HUES64 (cell line): ENCODE data around the gene PARD3B.
A peak's percentile ranks its signal among the peaks of the same experiment; 100 is the strongest.

Source experiments
- H3K27ac ChIP-seq: 2 replicates; pipeline ENCODE4 v1.7.0; 2013; ENCODE audit warnings: low read depth, low read length, inconsistent platforms
- H3K27me3 ChIP-seq: 2 replicates; pipeline ENCODE4 v1.6.1; 2013; ENCODE audit warnings: mild to moderate bottlenecking, low read length; ENCODE audit not compliant: insufficient read depth
- H3K36me3 ChIP-seq: 2 replicates; pipeline ENCODE4 v1.6.1; 2013; ENCODE audit warnings: mild to moderate bottlenecking, low read length; ENCODE audit not compliant: insufficient read depth
- H3K4me1 ChIP-seq: 2 replicates; pipeline ENCODE4 v1.6.1; 2013; ENCODE audit warnings: mild to moderate bottlenecking, low read length, moderate library complexity; ENCODE audit not compliant: insufficient read depth
- H3K4me3 ChIP-seq: 2 replicates; pipeline ENCODE4 v1.5.1; 2013; ENCODE audit warnings: mild to moderate bottlenecking, low read length, moderate library complexity
- H3K9ac ChIP-seq: 2 replicates; pipeline ENCODE4 v1.6.1; 2013; ENCODE audit warnings: mild to moderate bottlenecking, low read depth, low read length
- H3K9me3 ChIP-seq: 2 replicates; pipeline ENCODE4 v1.6.1; 2013; ENCODE audit warnings: low read depth, low read length; ENCODE audit not compliant: insufficient read depth
- WGBS: fragments of 150-250, 120-280 bp; methylation state at CpG from one replicate; pipeline ENCODE4 v1.1.7; 2013; ENCODE audit warnings: missing lambda C conversion rate; 5-methylcytosine and 5-hydroxymethylcytosine counted together

Gene PARD3B

DNA sequence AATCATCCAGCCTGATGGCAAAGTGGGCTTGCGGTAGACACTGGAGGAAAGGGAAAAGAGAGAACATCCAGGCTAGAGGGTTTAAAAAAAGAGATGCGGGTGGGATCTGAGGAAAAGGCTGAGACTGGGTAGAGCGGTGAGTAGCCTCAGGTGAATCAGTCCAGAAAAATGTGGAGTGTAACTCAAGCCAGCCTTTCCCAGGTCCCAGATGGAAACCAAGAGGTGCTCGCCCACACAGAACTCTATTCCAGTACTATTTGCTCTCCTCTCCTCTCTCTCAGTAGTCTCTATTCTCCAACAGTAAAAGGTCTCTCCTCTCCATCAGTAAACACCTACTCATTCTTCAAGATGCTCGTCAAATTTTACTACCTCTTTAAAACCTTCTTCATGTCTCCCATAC, 1098.7 kb downstream of the PARD3B start:
- H3K36me3 ChIP-seq, result no peaks in the 10 kb centered on the region
- peaks cover 38% of the 10 kb centered on the region for H3K4me1 ChIP-seq
- no peaks in the 10 kb centered on the region for H3K9me3 ChIP-seq
- H3K9ac ChIP-seq, result no peak overlapping the region
- no peak overlapping the region for H3K27ac ChIP-seq
- no peaks in the 10 kb centered on the region for H3K27me3 ChIP-seq
- no peak overlapping the region for H3K4me3 ChIP-seq
- WGBS, result 90% methylated on average over 5 of the region's 5 CpGs

DNA sequence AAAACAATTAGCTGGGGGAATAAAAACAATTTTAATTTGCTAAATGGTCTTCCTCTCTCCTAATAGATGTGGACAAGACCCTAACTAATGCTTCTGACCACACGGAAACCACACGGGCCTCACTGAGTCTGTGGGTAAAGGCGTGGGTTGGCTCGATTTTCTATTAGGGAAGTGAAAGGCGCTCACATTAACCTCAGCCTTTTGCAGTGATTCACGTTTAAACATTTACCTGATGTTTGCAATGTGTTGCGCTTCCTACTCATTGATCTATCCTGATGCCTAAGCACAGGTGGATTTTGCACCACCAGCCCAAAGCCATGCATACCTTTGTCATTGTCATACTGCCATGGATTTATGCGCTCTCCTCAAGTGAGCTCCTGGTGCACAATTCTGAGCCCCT, 1101.4 kb downstream of the PARD3B start:
- H3K27ac ChIP-seq, result no peak overlapping the region
- no peaks in the 10 kb centered on the region for H3K9me3 ChIP-seq
- no peak overlapping the region for H3K9ac ChIP-seq
- H3K4me1 ChIP-seq, result peaks cover 47% of the 10 kb centered on the region
- WGBS, result 86% methylated on average over 8 of the region's 8 CpGs
- H3K4me3 ChIP-seq, result no peak overlapping the region
- H3K36me3 ChIP-seq, result no peaks in the 10 kb centered on the region
- H3K27me3 ChIP-seq, result no peaks in the 10 kb centered on the region

DNA sequence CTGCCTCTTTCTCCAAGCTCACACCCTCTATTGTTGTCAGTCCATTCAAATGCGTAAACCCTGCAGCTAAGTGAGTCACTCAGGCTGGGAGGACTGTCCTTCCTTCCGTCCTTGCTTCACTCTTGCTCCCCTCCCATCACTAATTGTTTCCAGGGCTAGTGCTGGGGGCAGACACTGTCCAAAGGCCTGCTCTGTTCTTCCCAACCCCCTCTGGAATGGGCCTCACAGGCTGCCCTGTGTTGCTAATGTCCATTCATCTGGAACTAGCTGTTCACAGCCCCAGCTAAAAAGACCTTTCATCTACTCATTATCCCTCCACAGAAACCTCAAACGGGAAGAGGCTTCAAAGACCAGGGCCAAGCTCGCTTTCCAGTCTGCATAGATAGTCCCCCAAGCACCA, 1105.2 kb downstream of the PARD3B start:
- H3K27me3 ChIP-seq, result no peaks in the 10 kb centered on the region
- 27% methylated on average over 4 of the region's 4 CpGs for WGBS

DNA sequence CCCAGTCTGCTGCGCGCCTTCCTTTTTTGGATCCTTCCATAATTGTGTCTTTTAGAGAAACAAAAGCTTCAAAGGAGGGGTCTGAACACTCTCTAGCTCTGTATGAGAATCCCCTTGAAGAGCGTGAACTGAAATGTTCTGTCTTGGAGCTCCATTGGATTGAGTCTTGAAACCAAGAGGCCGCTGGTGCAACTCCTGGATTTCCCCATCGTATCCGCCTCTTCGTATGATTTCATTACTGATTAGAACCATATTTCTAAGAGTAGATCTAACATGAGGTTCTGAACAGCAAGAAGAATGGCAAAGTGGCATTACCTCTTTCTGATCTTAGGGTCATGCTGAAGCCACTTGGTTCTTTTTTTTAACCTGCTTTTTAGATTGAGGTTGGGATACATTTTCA, 1105.7 kb downstream of the PARD3B start:
- Histone ChIP-seq H3K27me3 (no peaks in the 10 kb centered on the region), H3K4me1 (peaks cover 36% of the 10 kb centered on the region), H3K9ac (no peak overlapping the region), H3K4me3 (no peak overlapping the region), H3K27ac (peak overlapping the region; percentile 52; the same call in 1 of the 2 replicates), H3K9me3 (no peaks in the 10 kb centered on the region), H3K36me3 (no peaks in the 10 kb centered on the region)
- over 99% methylated on average over 7 of the region's 7 CpGs for WGBS

More for the DNA sequence above, 1105.2 kb downstream of the PARD3B start:
- no peaks in the 10 kb centered on the region for H3K36me3 ChIP-seq
- no peak overlapping the region for H3K4me3 ChIP-seq
- peak overlapping the region; percentile 52; the same call in 1 of the 2 replicates for H3K27ac ChIP-seq
- H3K9ac ChIP-seq, result no peak overlapping the region
- H3K4me1 ChIP-seq, result peaks cover 36% of the 10 kb centered on the region
- H3K9me3 ChIP-seq, result no peaks in the 10 kb centered on the region

DNA sequence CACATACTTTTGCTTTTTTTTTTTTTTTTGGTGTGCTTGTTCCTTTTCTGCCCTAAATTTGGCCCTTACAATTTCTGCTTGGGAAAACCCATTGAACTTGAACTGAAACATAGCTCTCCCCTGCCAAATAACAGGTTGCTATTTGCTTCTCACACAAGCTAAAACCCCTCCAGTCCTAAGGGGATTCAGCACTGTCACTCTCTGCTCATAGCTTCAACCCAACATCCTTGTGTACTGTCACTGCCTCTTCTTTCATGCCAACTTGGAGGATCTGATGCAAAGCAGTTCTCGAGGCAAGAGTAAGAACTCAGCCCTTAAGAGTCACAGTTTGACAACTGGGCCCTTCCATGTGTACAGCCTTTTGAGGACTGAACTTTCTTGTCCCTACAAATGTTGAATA, 1106.4 kb downstream of the PARD3B start:
- Histone ChIP-seq H3K27me3 (no peaks in the 10 kb centered on the region), H3K9ac (no peak overlapping the region), H3K36me3 (no peaks in the 10 kb centered on the region), H3K4me3 (no peak overlapping the region), H3K9me3 (no peaks in the 10 kb centered on the region), H3K4me1 (peaks cover 30% of the 10 kb centered on the region), H3K27ac (no peak overlapping the region)
- 0% methylated on average over 1 of the region's 1 CpG for WGBS

DNA sequence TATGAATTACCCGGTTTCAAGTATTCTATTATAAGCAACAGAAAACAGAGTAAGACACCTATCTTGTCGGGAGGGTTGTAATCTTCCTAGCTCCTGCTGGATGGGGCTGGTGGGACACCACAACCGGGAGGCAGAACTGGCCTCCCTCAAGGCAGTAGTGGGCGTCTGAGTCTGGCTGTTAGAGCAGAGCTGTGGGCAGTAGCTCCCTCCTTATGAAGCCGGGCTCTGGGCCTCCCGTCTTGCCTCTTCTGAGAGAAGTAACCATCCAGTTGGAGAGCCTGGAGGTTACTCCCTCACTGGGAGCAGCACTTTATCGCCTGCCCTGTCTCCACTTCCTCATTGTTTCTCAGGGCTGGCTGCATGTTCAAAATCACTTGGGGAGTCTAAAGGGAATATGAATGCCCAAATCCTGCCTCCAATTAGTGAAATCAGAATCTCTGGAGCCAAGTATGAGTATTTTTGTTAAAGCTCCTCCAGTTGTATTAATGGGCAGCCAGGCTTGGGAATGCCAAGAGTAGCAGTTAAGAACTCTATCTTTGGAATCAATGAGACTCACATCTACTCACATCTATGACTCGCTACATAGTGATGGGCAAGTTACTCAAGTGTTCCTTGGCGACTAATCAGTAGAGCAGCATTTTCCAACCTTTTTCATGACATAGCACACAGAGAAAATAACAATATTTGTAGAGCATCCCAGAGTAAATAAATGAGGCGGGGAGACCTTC, 1109.8 kb downstream of the PARD3B start:
- no peak overlapping the region for H3K27ac ChIP-seq
- no peaks in the 10 kb centered on the region for H3K9me3 ChIP-seq
- no peaks in the 10 kb centered on the region for H3K27me3 ChIP-seq
- H3K4me3 ChIP-seq, result no peak overlapping the region
- WGBS, result 94% methylated on average over 10 of the region's 10 CpGs
- H3K4me1 ChIP-seq, result peaks cover 13% of the 10 kb centered on the region
- no peaks in the 10 kb centered on the region for H3K36me3 ChIP-seq
- no peak overlapping the region for H3K9ac ChIP-seq

DNA sequence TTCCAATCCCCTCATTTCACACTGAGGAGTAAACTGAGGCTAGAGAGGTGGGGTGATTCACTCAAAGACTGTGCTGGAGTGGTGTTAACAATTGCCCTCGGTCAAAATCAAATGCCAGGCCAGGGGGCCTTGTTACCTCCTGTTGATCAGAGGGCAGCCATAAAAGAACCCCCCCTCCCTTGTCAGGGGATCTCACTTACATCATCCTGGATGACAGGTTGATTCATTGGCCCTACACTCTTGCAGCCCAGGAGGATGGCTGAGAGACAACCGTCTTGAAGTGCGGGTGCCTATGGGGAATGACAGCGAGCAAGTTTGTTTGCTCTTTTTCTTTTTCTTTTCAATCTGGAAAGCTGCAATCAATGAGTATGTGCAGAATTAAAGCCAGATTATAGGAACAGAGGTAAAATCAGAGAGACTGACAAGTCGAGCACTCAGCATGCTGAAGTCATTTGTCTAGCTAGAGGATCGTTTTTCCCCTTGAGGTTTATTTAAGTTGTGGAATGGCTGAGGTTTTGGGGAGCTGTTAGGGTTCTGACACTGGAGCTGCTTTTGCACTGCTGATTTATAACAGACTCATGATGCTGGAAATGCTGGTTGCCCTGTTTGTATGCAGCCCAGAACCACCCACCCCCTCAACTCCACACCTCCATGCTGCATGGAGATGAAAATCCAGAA, 1110.6 kb downstream of the PARD3B start:
- WGBS, result 69% methylated on average over 6 of the region's 6 CpGs
- no peaks in the 10 kb centered on the region for H3K36me3 ChIP-seq
- H3K27ac ChIP-seq, result no peak overlapping the region
- no peak overlapping the region for H3K9ac ChIP-seq
- no peaks in the 10 kb centered on the region for H3K9me3 ChIP-seq
- peaks cover 5% of the 10 kb centered on the region; the same call in 1 of the 2 replicates for H3K4me1 ChIP-seq
- H3K4me3 ChIP-seq, result no peak overlapping the region
- H3K27me3 ChIP-seq, result no peaks in the 10 kb centered on the region

DNA sequence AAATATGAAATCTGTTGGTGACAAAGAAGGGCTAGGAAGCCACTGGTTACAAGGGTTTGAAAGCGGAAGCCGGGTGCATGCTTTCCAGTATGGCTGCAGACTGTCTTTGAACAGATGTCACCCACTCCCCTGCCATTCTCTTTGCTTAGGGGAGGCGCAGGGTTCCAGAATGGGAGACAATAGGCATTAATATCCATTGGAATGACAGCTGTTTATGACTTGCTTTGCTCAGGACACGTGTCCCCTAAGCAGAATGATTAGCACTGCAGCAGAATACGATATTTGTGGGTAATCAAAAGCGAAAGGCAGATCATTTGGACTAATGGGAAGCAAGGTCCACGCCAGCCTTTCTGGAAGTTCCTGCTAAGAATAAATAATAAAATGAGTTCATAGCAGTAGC, 1111.2 kb downstream of the PARD3B start:
- 91% methylated on average over 7 of the region's 7 CpGs for WGBS
- no peak overlapping the region for H3K9ac ChIP-seq
- H3K4me3 ChIP-seq, result no peak overlapping the region
- H3K27ac ChIP-seq, result no peak overlapping the region
- H3K4me1 ChIP-seq, result no peaks in the 10 kb centered on the region
- no peaks in the 10 kb centered on the region for H3K27me3 ChIP-seq
- no peaks in the 10 kb centered on the region for H3K9me3 ChIP-seq
- H3K36me3 ChIP-seq, result no peaks in the 10 kb centered on the region

DNA sequence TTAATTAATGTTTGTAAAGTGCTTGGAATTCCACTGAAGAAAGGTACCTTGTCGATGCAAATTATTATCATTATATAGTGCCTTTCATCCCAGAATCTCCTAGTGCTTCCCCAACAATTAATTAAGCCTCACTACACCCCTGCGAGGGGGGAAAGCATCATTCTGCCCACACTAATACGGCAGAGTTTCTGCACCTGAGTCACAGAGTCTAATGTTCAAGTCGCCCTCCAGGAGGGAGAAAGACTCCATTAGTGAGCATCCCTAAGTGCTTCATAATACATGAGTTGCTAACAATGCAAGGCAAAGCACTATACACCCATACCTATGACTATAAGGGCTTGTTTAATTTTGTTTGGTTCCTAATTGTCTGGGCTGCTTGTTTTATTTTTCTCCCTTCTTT, 1111.7 kb downstream of the PARD3B start:
- H3K36me3 ChIP-seq, result no peaks in the 10 kb centered on the region
- H3K27ac ChIP-seq, result no peak overlapping the region
- no peak overlapping the region for H3K4me3 ChIP-seq
- H3K9ac ChIP-seq, result no peak overlapping the region
- H3K27me3 ChIP-seq, result no peaks in the 10 kb centered on the region
- H3K9me3 ChIP-seq, result no peaks in the 10 kb centered on the region
- no peaks in the 10 kb centered on the region for H3K4me1 ChIP-seq
- 86% methylated on average over 4 of the region's 4 CpGs for WGBS

DNA sequence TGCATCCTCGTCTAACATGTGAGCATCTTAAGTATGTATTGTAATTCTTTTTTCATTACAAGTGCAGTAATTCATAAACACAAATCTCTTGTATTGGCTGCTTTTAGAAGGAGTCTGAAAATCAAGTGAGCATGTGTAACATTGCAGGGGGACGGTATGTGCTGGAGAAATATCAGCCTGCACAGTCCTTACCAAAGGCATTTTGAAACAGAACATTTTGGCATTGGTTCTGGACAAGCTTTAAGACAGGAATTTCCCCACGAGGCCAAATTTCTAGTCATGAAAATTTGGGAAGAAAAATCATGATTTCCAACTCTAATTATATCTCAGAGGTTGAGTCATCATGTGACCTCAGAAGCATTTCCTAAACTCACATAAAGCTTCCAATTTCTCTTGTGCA, 1112.3 kb downstream of the PARD3B start:
- Histone ChIP-seq H3K36me3 (no peaks in the 10 kb centered on the region), H3K4me3 (no peak overlapping the region), H3K9me3 (no peaks in the 10 kb centered on the region), H3K27me3 (0 out of 2 replicates have a peak, but pooled peaks cover 2% of the 10 kb centered on the region), H3K4me1 (no peaks in the 10 kb centered on the region), H3K9ac (no peak overlapping the region), H3K27ac (no peak overlapping the region)
- WGBS, result 88% methylated on average over 2 of the region's 3 CpGs

DNA sequence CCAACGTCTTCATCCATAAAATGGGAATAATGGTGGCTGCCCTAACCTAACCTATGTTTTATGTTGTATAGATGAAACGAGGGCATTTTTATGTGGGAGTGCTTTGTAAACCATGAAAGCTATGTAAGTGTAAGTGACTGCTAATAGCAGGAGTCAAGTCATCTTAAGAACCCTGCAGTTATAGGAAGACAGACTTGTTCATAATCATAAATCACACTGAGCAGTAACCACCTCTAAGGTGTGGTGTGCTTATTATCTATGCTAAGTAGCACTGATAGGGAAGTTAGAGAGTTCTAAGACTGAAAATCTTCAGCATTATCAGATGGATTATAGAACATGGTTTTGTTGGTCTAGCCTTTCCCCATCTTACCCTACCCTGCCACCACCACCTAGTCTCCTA, 1112.8 kb downstream of the PARD3B start:
- H3K4me3 ChIP-seq, result no peak overlapping the region
- H3K36me3 ChIP-seq, result no peaks in the 10 kb centered on the region
- H3K4me1 ChIP-seq, result no peaks in the 10 kb centered on the region
- 91% methylated on average over 2 of the region's 2 CpGs for WGBS
- H3K9me3 ChIP-seq, result no peaks in the 10 kb centered on the region
- 0 out of 2 replicates have a peak, but pooled peaks cover 3% of the 10 kb centered on the region for H3K27me3 ChIP-seq
- no peak overlapping the region for H3K9ac ChIP-seq
- H3K27ac ChIP-seq, result no peak overlapping the region
